Fibroblast of pulmonary artery (primary cell): ENCODE data around the gene WARS2.
"Not testable (repeated sequence)": the region's sequence is repeated elsewhere in the genome, so short reads cannot be mapped to it uniquely, and the experiment has no call there.

Experiments used
- DNase-seq: peaks from one replicate; pipeline ENCODE4 v3.0.0-alpha.2; 2010; ENCODE audit warnings: low read depth
- H3K4me3 ChIP-seq: replicated peaks from 2 replicates; pipeline ENCODE4 v1.5.1; 2011; ENCODE audit warnings: low read depth, mild to moderate bottlenecking, control low read depth, low read length, moderate library complexity
- CTCF ChIP-seq: IDR thresholded peaks from 2 replicates; pipeline ENCODE4 v1.5.1; 2011; ENCODE audit warnings: mild to moderate bottlenecking, control low read depth, low read length, inconsistent platforms; ENCODE audit errors: missing control alignments

WARS2 gene

GRCh38 chr1:119163396-119163795, 22.9 kb upstream of the WARS2 start:
- H3K4me3 ChIP-seq, result no peak overlapping the region
- no peak for TF ChIP-seq CTCF
- DNase-seq, result no peak

- no peak overlapping the region for H3K4me3 ChIP-seq
- peak; percentile 89 for DNase-seq
- no peak for TF ChIP-seq CTCF
Measured at GRCh38 chr1:119160866-119161265, 20.4 kb upstream of the WARS2 start.

- no peak overlapping the region for H3K4me3 ChIP-seq
- TF ChIP-seq CTCF, result no peak
- DNase-seq, result no peak
Measured at GRCh38 chr1:119160409-119160808, 20.0 kb upstream of the WARS2 start.

GRCh38 chr1:119159966-119160365, 19.5 kb upstream of the WARS2 start:
- no peak overlapping the region for H3K4me3 ChIP-seq
- TF ChIP-seq CTCF, result no peak
- DNase-seq, result no peak

- DNase-seq, result peak; percentile 68
Measured at GRCh38 chr1:119159111-119159510, 18.7 kb upstream of the WARS2 start.

GRCh38 chr1:119156761-119157160, 16.3 kb upstream of the WARS2 start:
- H3K4me3 ChIP-seq, DNase-seq: not testable (repeated sequence)

More at GRCh38 chr1:119159111-119159510, 18.7 kb upstream of the WARS2 start:
- TF ChIP-seq CTCF, result no peak
- no peak overlapping the region for H3K4me3 ChIP-seq

GRCh38 chr1:119155069-119155468, 14.6 kb upstream of the WARS2 start:
- H3K4me3 ChIP-seq, DNase-seq: not testable (repeated sequence)

GRCh38 chr1:119150150-119150549, 9.7 kb upstream of the WARS2 start:
- H3K4me3 ChIP-seq, result no peak overlapping the region
- TF ChIP-seq CTCF, result no peak
- DNase-seq, result no peak
